Natural killer cell (primary cell): Measurements from ENCODE around the gene UPK1A. TPM values are rescaled to one million over a fixed set of nuclear protein-coding genes. Genes with fewer than 3 reads are reported as not detected.

Source experiments
- ATAC-seq, 3 donors: fragments of 150-1000 bp in 2 of 3; fragments of 200-7000 bp in 1 of 3; cut with Tn5 transposase; 1 replicate in 1 of 3; 2 replicates in 2 of 3; pipeline ENCODE4 v1.10.0; 2021; ENCODE audit warnings: mild to moderate bottlenecking in 2 of 3, moderate library complexity in 2 of 3
- DNase-seq, 2 donors: peaks; one replicate each; pipeline versions ENCODE4 v3.0.0 to v3.0.0-alpha.2; 2013 to 2021; ENCODE audit warnings: mixed read lengths in 1 of 2
- H3K27ac ChIP-seq: one replicate; pipeline ENCODE4 v1.5.1; 2013; ENCODE audit warnings: mild to moderate bottlenecking, low read length
- H3K27me3 ChIP-seq: one replicate; pipeline ENCODE4 v1.6.1; 2013; ENCODE audit warnings: low read length; ENCODE audit not compliant: control insufficient read depth, insufficient read depth
- H3K36me3 ChIP-seq: one replicate; pipeline ENCODE4 v1.6.1; 2013; ENCODE audit warnings: low read length; ENCODE audit not compliant: control insufficient read depth, insufficient read depth
- H3K4me1 ChIP-seq: one replicate; pipeline ENCODE4 v1.6.1; 2013; ENCODE audit warnings: low read length; ENCODE audit not compliant: control insufficient read depth, insufficient read depth
- H3K4me3 ChIP-seq: one replicate; pipeline ENCODE4 v1.5.1; 2013; ENCODE audit warnings: low read length
- H3K9me3 ChIP-seq: one replicate; pipeline ENCODE4 v1.6.1; 2013; ENCODE audit warnings: low read length; ENCODE audit not compliant: control insufficient read depth, insufficient read depth
- H3K27ac Mint-ChIP-seq, 2 donors: one replicate each; pipeline ENCODE4 v1.8.0; 2022; ENCODE audit warnings: mild to moderate bottlenecking in 2 of 2, mixed read lengths in 2 of 2, moderate library complexity in 1 of 2
- H3K27me3 Mint-ChIP-seq, 2 donors: one replicate each; pipeline ENCODE4 v1.8.0; 2022; ENCODE audit warnings: low read depth in 2 of 2, mixed read lengths in 2 of 2
- H3K36me3 Mint-ChIP-seq: one replicate; pipeline ENCODE4 v1.8.0; 2022; ENCODE audit warnings: mixed read lengths
- H3K4me1 Mint-ChIP-seq, 2 donors: one replicate each; pipeline ENCODE4 v1.8.0; 2022; ENCODE audit warnings: mixed read lengths in 2 of 2
- H3K4me3 Mint-ChIP-seq: one replicate; pipeline ENCODE4 v1.8.0; 2022; ENCODE audit warnings: mild to moderate bottlenecking, moderate library complexity, mixed read lengths
- H3K9me3 Mint-ChIP-seq, 2 donors: one replicate each; pipeline ENCODE4 v1.8.0; 2022; ENCODE audit warnings: mixed read lengths in 2 of 2
- CTCF ChIP-seq: fragments of 200-600 bp; IDR thresholded peaks from one replicate; pipeline ENCODE4 v1.8.0; 2022; ENCODE audit warnings: antibody characterized with exemption
- WGBS: methylation state at CpG from one replicate; pipeline ENCODE4 v1.1.7; 2013; ENCODE audit warnings: missing lambda C conversion rate; ENCODE audit not compliant: insufficient coverage; 5-methylcytosine and 5-hydroxymethylcytosine counted together
- intact Hi-C: fragments of 100-400 bp; cut with micrococcal nuclease; formaldehyde crosslinking; loops from one replicate; pipeline ENCODE4 v1.14.2; 2022
- total RNA-seq, 4 donors: library from RNA; stranded (reverse); fragments of 120-200 nt in 1 of 4; gene quantifications; one replicate each; pipeline versions ENCODE4 v1.2.3 to v1.2.4, GENCODE V29; 2013 to 2022

The UPK1A gene
- total RNA-seq, 3 donors from 2014 or later (not counting 1 experiment from before 2014, with no cell fraction given): not detected

- ATAC-seq: no peak
- Mint-ChIP-seq H3K36me3 (no peaks in the 10 kb centered on the region), H3K27me3 (no peaks in the 10 kb centered on the region), H3K4me1 (peaks cover 2 to 24% of the 10 kb centered on the region in 2 donors), H3K27ac (no peak overlapping the region), H3K9me3 (no peaks in the 10 kb centered on the region), H3K4me3 (no peak overlapping the region)
- H3K27ac ChIP-seq: no peak overlapping the region
- H3K27me3 ChIP-seq: no peaks in the 10 kb centered on the region
- no peaks in the 10 kb centered on the region for H3K4me1 ChIP-seq
- no peak overlapping the region for H3K4me3 ChIP-seq
- intact Hi-C loops: no loop called here
- TF ChIP-seq CTCF: no peak
- DNase-seq: no peak
- peaks cover 84% of the 10 kb centered on the region for H3K36me3 ChIP-seq
- WGBS: 96% methylated on average over 23 of the region's 23 CpGs
- no peaks in the 10 kb centered on the region for H3K9me3 ChIP-seq
Observed at GRCh38 chr19:35725216-35725861, 59.0 kb downstream of the UPK1A start.

DNA sequence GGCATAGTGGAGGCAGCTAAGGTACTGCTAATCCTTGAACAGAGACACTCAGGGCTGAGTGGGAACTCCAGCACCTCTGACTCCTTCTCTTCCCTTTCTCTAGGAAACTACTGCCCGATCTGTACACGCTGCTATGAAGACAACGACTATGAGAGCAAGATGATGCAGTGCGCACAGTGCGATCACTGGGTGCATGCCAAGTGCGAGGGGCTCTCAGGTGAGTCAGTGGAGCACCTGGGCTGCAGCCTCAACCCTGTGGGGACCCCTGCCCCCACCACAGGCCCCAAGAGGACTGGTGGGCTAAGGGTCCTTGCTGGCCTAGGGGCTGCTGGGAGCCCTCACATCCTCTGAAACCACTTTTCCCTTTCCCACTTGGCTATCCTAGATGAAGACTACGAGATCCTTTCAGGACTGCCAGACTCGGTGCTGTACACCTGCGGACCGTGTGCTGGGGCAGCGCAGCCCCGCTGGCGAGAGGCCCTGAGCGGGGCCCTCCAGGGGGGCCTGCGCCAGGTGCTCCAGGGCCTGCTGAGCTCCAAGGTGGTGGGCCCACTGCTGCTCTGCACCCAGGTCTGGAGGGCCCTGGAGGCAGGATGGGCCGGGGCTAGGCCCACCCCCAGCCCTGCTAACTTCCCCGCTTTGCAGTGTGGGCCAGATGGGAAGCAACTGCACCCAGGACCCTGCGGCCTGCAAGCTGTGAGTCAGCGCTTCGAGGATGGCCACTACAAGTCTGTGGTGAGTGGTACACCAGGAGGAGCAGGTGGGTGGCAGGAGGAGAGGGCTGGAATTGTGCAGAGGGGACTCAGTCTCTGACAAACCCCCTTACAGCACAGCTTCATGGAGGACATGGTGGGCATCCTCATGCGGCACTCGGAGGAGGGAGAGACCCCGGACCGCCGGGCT is 61.0 kb downstream of the UPK1A start:
- no peaks in the 10 kb centered on the region for H3K9me3 Mint-ChIP-seq
- Histone ChIP-seq H3K4me1 (no peaks in the 10 kb centered on the region), H3K36me3 (peaks cover 95% of the 10 kb centered on the region), H3K27ac (no peak overlapping the region), H3K27me3 (no peaks in the 10 kb centered on the region), H3K4me3 (no peak overlapping the region), H3K9me3 (no peaks in the 10 kb centered on the region)
- no peak overlapping the region for H3K4me3 Mint-ChIP-seq
- H3K36me3 Mint-ChIP-seq: no peaks in the 10 kb centered on the region
- no peak for TF ChIP-seq CTCF
- ATAC-seq (no peak), DNase-seq (no peak)
- no peaks in the 10 kb centered on the region for H3K27me3 Mint-ChIP-seq
- peaks cover 0 to 9% of the 10 kb centered on the region in 2 donors for H3K4me1 Mint-ChIP-seq
- 96% methylated on average over 25 of the region's 25 CpGs for WGBS
- H3K27ac Mint-ChIP-seq: no peak overlapping the region
- intact Hi-C loops: no loop called here

Other genes starting within 250 kb of the UPK1A start
- 1 to 10 TPM in 2 of 3 donors, under 1 TPM in 1; 0.70 to 8.6 (median 1.6) TPM for gene FFAR2, start 218.3 kb upstream of the UPK1A start, total RNA-seq
- gene KRTDAP, start 176.1 kb upstream of the UPK1A start, total RNA-seq: not detected
- gene DMKN, start 152.9 kb upstream of the UPK1A start, total RNA-seq: 10 to 100 TPM; 10.7 to 15.3 (median 11.3) TPM
- gene SBSN, start 138.2 kb upstream of the UPK1A start, total RNA-seq: not detected
- not detected for gene GAPDHS, start 133.1 kb upstream of the UPK1A start, total RNA-seq
- 10 to 100 TPM; 30.6 to 37.9 (median 31.2) TPM for gene TMEM147, start 120.9 kb upstream of the UPK1A start, total RNA-seq
- gene ATP4A, start 102.9 kb upstream of the UPK1A start, total RNA-seq: not detected
- not detected for gene PMIS2, start 80.3 kb upstream of the UPK1A start, total RNA-seq
- gene HAUS5, start 53.8 kb upstream of the UPK1A start, total RNA-seq: 10 to 100 TPM; 17.5 to 26.4 (median 21.6) TPM
- gene RBM42, start 37.5 kb upstream of the UPK1A start, total RNA-seq: 10 to 100 TPM; 51.6 to 61.7 (median 58.2) TPM
- 1 to 10 TPM in 1 of 3 donors, under 1 TPM in 2; 0.48 to 2.0 (median 0.87) TPM for gene ETV2, start 24.8 kb upstream of the UPK1A start, total RNA-seq
- 100 to 1,000 TPM; 213 to 247 (median 215) TPM for gene COX6B1, start 18.2 kb upstream of the UPK1A start, total RNA-seq
- gene ZBTB32, start 38.0 kb downstream of the UPK1A start, total RNA-seq: 1 to 10 TPM in 1 of 3 donors, under 1 TPM in 2; 0.27 to 1.8 (median 0.35) TPM
- gene KMT2B, start 51.5 kb downstream of the UPK1A start, total RNA-seq: 10 to 100 TPM; 60.8 to 70.9 (median 70.7) TPM
- 10 to 100 TPM; 57.7 to 75.6 (median 69.6) TPM for gene IGFLR1, start 75.9 kb downstream of the UPK1A start, total RNA-seq
- gene U2AF1L4, start 78.9 kb downstream of the UPK1A start, total RNA-seq: 10 to 100 TPM; 63.7 to 78.2 (median 73.0) TPM
- 10 to 100 TPM; 38.5 to 45.0 (median 41.0) TPM for gene PSENEN, start 79.1 kb downstream of the UPK1A start, total RNA-seq
- gene LIN37, start 82.1 kb downstream of the UPK1A start, total RNA-seq: 10 to 100 TPM; 16.7 to 22.1 (median 18.2) TPM
- not detected for gene HSPB6, start 90.5 kb downstream of the UPK1A start, total RNA-seq
- gene PROSER3, start 91.7 kb downstream of the UPK1A start, total RNA-seq: 10 to 100 TPM; 33.1 to 40.2 (median 35.9) TPM
- gene ARHGAP33, start 109.0 kb downstream of the UPK1A start, total RNA-seq: 10 to 100 TPM; 34.4 to 39.3 (median 37.5) TPM
- gene PRODH2, start 146.3 kb downstream of the UPK1A start, total RNA-seq: not detected
- gene NPHS1, start 186.0 kb downstream of the UPK1A start, total RNA-seq: under 1 TPM in 1 of 3 donors, not detected in 2; 0.93 TPM
- gene KIRREL2, start 190.4 kb downstream of the UPK1A start, total RNA-seq: under 1 TPM in 1 of 3 donors, not detected in 2; 0.27 TPM
- not detected for gene APLP1, start 202.1 kb downstream of the UPK1A start, total RNA-seq
- gene NFKBID, start 234.0 kb downstream of the UPK1A start, total RNA-seq: 100 to 1,000 TPM in 2 of 3 donors, 10 to 100 TPM in 1; 90.1 to 220 (median 101) TPM
- 100 to 1,000 TPM; 281 to 307 (median 296) TPM for gene HCST, start 236.0 kb downstream of the UPK1A start, total RNA-seq
- gene TYROBP, start 241.8 kb downstream of the UPK1A start, total RNA-seq: 100 to 1,000 TPM; 439 to 494 (median 469) TPM